ENCODE data around the gene FAM124B. TPM values are rescaled to one million over a fixed set of nuclear protein-coding genes. Genes with fewer than 3 reads are reported as not detected.

Gene FAM124B
- total and polyA plus RNA-seq, 2 of the 8 experiments (the other 6 are each of a cell fraction or from before 2014, with no cell fraction given): 2.1 to 2.6 TPM

DNA sequence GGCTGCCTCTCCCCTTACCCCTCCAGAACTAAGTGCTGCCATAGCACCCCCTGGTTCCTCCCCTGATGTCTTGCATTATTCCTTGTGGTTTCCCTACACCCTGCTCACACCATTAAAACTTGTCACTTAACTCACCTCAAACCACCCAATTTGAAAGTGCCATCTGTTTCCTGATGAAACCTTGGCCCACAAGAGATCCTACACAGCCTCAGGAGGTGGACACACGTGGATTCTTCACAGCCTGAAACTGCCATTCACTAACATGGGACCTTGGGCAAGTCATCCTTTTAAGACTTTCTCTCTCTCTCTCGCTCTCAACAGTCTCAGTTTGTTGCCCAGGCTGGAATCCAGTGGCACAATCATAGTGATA is 27.5 kb upstream of the FAM124B start:
- H3K79me2 ChIP-seq (ENCODE audit: control insufficient read depth in 1 of 2, insufficient read depth in 2 of 2, low read length in 2 of 2): no peaks in the 10 kb centered on the region; a peak in 1 of 4 replicates
- H4K5ac ChIP-seq (ENCODE audit: insufficient read length, low read depth, low read length): no peak overlapping the region
- no peak overlapping the region for H2BK15ac ChIP-seq (ENCODE audit: low read length)
- no peaks in the 10 kb centered on the region for H3K23me2 ChIP-seq (ENCODE audit: low read depth, low read length)
- no peaks in the 10 kb centered on the region for H4K20me1 ChIP-seq (replicated peaks in 1 of 2; ENCODE audit: control insufficient read depth in 1 of 2, insufficient read depth in 2 of 2, low read length in 2 of 2)
- H4K91ac ChIP-seq (replicated peaks; ENCODE audit: insufficient read length, low read length): no peak overlapping the region
- H3K9ac ChIP-seq (replicated peaks in 1 of 4; ENCODE audit: extremely low read depth in 1 of 4, low read depth in 3 of 4, low read length in 3 of 4): no peak overlapping the region
- peak overlapping the region; percentile 61 for H2BK120ac ChIP-seq (replicated peaks; ENCODE audit: low read depth, low read length)
- H3K4ac ChIP-seq (replicated peaks; ENCODE audit: insufficient read length, low read depth, low read length): no peak overlapping the region
- H3K4me1 ChIP-seq (replicated peaks in 1 of 4; ENCODE audit: control insufficient read depth in 3 of 4, insufficient read depth in 4 of 4, low read length in 3 of 4): peaks cover 1 to 7% (median 3%) of the 10 kb centered on the region in 4 experiments; a peak in 3 of 7 replicates
- no peak overlapping the region for H3K56ac ChIP-seq (replicated peaks; ENCODE audit: insufficient read length, low read depth, low read length)
- H3K27me3 ChIP-seq (replicated peaks in 1 of 4; ENCODE audit: control insufficient read depth in 3 of 4, extremely low read depth in 1 of 4, insufficient read depth in 3 of 4, low read length in 3 of 4): no peaks in the 10 kb centered on the region
- no peak overlapping the region for H2BK20ac ChIP-seq (ENCODE audit: low read length)
- no peak overlapping the region for H2BK5ac ChIP-seq (ENCODE audit: low read depth, low read length)
- DNase-seq (ENCODE audit: low read depth in 1 of 2, low spot score in 2 of 2) (no peak), FAIRE-seq (no peak)
- H3K4me3 ChIP-seq (ENCODE audit: extremely low read depth in 1 of 4, insufficient read depth in 2 of 4, low read depth in 3 of 4, low read length in 4 of 4): no peak overlapping the region
- H2AK5ac ChIP-seq (ENCODE audit: low read depth, low read length): no peak overlapping the region
- TF ChIP-seq EP300 (IDR thresholded peaks at IDR 0.05; ENCODE audit: borderline replicate concordance in 1 of 2, low read depth in 2 of 2, low read length in 2 of 2) (no peak), EGR1 (IDR thresholded peaks at IDR 0.05; ENCODE audit: borderline replicate concordance, low read depth, low read length) (no peak), CTCF (IDR thresholded peaks at IDR 0.05; ENCODE audit: control extremely low read depth in 1 of 3, insufficient read depth in 1 of 3, low read depth in 1 of 3, low read length in 3 of 3) (no peak), ZNF274 (IDR thresholded peaks at IDR 0.05; ENCODE audit: borderline replicate concordance, extremely low read depth, low read length) (no peak), TAF1 (IDR thresholded peaks at IDR 0.05; ENCODE audit: low read depth, low read length) (no peak)
- TF ChIP-seq, protein P1, sequence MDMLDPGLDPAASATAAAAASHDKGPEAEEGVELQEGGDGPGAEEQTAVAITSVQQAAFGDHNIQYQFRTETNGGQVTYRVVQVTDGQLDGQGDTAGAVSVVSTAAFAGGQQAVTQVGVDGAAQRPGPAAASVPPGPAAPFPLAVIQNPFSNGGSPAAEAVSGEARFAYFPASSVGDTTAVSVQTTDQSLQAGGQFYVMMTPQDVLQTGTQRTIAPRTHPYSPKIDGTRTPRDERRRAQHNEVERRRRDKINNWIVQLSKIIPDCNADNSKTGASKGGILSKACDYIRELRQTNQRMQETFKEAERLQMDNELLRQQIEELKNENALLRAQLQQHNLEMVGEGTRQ (IDR thresholded peaks at IDR 0.05; ENCODE audit: low read length): no peak
- H3K9me3 ChIP-seq (ENCODE audit: insufficient read depth in 2 of 2, low read depth in 1 of 2, low read length in 1 of 2): 0 out of 4 replicates have a peak, but pooled peaks cover 0 to 8% of the 10 kb centered on the region in 2 experiments
- 0 out of 8 replicates have a peak, but pooled peaks cover 0 to 2% (median 0%) of the 10 kb centered on the region in 4 experiments for H3K36me3 ChIP-seq (ENCODE audit: control insufficient read depth in 2 of 4, insufficient read depth in 4 of 4, low read length in 3 of 4)
- H4K8ac ChIP-seq (ENCODE audit: extremely low read depth, insufficient read depth, low read length): no peak overlapping the region
- H2AFZ ChIP-seq (ENCODE audit: low read length): no peak overlapping the region
- H3K27ac ChIP-seq (ENCODE audit: low read depth, low read length): no peak overlapping the region
- no peak overlapping the region for H3K14ac ChIP-seq (ENCODE audit: insufficient read length)
- no peak overlapping the region for H3K4me2 ChIP-seq (ENCODE audit: insufficient read depth in 1 of 2, low read depth in 2 of 2, low read length in 2 of 2)
- ChIA-PET CTCF (ENCODE audit: partially characterized antibody) (interaction anchor here (1.3 kb wide), 1 partner anchor 61 kb away, joined by 3 read pairs; no protein-coding TSS in a partner anchor), POLR2A (ENCODE audit: partially characterized antibody) (interaction anchor here (1.1 to 2.1 kb wide), 3 partner anchors 10 to 20 kb away, joined by 3 to 6 read pairs (median 3); no protein-coding TSS in a partner anchor)
- no peak overlapping the region for H2BK12ac ChIP-seq (ENCODE audit: low read depth, low read length)
- no peaks in the 10 kb centered on the region for H3K79me1 ChIP-seq (ENCODE audit: low read depth, low read length)
- 77% methylated on average over 2 of the region's 2 CpGs; no CpG with 5 or more reads in 1 of the 2 experiments for WGBS, 2 experiments (ENCODE audit: extremely low coverage in 1 of 2, insufficient coverage in 1 of 2, insufficient read length in 1 of 2, insufficient replicate concordance in 2 of 2, low coverage in 1 of 2, low lambda C conversion rate in 2 of 2, missing lambda C conversion rate in 1 of 2)
- H3K18ac ChIP-seq (ENCODE audit: extremely low read depth, low read length): no peak overlapping the region
- H3K23ac ChIP-seq (ENCODE audit: insufficient read length): no peak overlapping the region

Measured in H1 (cell line).